NK-92 (cell line): ENCODE data around the gene ARNT2.
"Not testable (repeated sequence)": the region's sequence is repeated elsewhere in the genome, so short reads cannot be mapped to it uniquely, and the experiment has no call there.

Experiments used
- DNase-seq: peaks from one replicate; lab custom pipeline; 2025; ENCODE audit not compliant: unreplicated experiment; lab: John Stamatoyannopoulos, UW

ARNT2 gene

DNA sequence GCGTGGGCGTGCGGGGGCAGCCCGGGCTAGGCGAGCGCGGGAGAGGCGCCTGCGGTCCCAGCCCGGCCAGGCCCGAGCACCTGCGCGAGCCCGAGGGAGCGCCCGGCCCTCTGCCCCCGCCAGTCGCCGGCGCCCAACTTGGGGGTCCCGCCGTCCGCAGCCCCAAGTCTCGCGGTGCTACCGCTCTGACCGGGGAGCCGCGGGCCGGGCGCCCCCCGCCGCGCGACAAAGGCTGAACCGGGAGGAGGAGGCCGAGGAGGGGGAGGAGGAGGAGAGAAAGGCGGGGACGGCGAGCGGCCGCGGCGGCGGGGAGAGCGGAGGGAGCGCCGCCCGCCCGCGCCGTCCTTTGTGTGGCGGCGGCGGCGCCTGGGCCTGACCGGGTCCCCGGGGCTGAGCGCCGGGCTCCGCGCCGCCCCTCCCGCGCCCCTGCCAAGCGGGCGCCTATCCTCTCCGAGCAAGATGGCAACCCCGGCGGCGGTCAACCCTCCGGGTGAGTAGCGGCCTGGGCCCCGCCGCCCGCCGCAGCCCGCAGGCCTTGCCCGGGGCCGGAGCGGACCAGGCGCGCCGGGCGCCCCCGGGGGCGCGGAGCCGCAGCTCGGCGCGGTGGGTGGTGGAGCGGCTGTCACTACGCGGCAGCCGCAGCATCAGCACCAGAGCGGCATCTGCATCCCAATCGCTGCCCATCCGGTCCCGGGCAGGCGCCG, at the start of gene ARNT2:
TSS of gene ARNT2 (plus strand) at position 326 of the 704 bp plus-strand sequence. CDS start at position 460, 134 bp downstream.
- DNase-seq, result no peak

DNA sequence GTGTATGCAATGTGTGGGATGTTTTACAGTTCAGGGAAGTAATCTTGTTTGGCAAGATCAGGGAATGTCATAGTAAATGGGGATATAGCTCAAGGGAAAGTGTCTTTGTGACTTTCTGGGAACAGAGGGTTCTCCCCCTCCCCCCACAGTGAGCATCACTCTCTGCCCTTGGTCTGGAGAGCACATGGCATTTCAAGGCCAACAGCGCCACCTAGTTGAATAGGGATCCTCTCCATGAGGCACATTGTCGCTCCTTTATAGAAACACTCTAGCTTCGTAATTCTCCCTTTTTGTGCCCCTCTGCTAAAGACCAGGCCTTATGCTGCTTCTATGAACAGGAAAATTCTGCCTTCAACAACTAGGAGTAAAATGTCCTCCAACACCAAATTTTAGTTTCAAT, 37.1 kb upstream of the ARNT2 start:
- no peak for DNase-seq

DNA sequence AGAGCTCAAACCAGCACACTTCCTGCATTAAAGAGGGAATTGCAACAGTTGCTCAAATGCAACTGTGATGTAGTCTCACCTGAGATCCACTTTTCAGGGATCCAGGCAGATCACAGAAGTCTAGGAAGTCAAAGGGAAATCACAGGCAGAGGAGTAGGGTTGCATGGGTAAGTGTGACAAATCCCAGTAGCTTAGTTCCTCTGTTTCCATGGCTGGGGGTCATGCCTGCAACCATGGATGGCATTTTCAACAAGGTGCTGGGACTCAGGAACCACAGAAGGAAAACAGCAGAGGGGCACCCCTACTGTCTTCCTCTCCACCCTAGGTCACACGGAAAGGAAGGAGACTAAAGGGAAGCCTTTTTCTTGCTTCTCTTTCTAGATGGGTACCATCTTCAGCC, 36.5 kb upstream of the ARNT2 start:
- DNase-seq, result no peak

DNA sequence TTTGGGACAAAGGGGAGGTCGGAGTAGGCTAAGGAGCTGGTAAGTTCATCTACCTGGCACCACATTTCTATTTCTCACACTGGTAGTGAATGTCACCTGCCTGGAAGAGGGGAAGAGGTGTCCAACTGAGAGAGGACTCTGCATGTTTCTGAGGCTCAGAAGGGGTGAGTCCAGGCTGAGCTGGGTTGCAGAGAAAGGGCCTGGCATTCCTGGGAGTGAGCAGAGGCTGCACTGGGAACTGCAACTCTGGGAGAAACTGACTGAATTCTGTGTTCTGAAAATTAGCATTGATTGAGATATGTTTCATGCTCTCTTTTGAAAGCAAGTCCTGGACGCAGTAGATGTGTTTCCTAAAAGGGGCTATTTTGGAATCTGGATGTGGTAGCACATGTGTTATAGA, 32.3 kb upstream of the ARNT2 start:
- no peak for DNase-seq

DNA sequence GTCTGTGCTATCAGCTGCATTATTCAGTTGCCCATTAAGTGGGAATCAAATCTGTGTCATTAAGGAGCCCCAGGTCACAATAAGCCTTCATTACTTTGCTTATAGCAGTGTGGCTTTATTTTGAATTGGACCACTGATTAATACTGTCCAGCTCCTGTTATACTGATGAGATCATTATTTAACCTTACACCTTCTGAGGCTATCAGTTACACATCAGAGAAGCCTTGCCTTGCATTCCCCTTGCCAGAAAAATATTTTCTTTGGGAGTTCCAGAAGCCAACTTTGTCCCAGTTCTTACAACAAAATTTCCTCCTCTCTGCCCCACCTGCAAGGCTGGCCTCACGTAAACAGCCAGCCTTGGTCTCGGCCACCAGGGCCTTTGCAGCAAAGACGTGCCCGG, 29.7 kb upstream of the ARNT2 start:
- DNase-seq, result no peak

DNA sequence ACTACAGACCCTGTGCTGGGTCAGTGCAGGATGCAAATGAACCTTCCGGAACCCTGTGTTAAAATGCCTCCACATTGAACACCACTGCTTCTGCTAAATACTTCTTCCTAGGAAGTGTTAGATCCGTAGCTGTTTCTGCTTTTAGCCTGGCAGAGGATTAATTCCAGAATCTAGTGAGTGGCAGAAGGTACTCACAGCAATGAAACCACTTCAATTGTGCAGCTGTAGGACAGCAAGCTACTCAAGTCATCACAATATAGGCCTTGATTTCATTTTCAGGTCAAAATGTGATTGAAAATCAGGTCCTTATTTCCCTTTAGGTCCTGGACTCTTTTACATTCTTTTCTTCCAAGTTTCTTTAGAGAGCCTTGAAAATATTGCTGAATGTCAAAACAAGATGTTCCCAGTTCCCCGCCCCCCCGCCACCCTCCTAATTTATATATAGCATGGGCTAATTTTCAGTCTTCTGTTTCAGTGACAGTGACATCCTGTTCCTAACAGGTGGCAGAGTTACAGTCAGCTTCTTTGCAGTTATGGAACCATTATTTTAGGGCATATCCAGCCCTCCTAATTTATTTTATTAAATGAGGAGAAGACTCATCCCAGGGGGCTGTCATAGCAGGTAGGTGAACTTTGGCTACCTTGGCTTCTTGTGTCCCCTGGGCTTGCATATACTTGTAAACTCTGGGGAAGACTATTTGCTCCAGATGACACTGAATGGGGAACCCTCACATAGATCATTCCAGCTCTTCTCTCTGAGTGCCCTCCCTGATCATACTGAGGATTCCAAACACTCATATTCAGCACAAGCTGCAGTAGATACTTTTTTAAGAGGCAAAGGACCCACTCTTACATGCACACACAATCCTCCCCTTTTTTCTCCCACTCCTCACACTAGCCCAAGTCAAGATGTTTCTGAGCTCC, 28.0 kb upstream of the ARNT2 start:
- no peak for DNase-seq

DNA sequence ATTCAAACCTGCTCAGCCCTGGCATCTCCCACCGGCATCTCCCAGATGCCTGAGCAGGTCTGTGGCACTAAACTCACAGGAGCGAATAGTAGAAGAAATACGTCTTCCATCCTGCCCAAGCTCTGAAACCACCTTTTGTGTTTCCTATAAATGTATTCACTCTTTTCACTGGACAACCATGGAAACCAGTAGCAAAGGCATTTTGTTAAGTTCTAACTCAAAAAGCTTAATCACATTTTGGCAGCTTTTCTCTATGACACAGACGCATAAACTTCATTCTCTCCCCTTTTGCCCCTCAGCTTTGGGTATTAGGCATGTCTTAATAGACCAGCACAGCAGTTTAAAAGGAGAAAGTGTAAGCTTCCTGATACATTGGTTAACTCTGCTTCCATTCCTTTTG, 24.5 kb upstream of the ARNT2 start:
- no peak for DNase-seq

DNA sequence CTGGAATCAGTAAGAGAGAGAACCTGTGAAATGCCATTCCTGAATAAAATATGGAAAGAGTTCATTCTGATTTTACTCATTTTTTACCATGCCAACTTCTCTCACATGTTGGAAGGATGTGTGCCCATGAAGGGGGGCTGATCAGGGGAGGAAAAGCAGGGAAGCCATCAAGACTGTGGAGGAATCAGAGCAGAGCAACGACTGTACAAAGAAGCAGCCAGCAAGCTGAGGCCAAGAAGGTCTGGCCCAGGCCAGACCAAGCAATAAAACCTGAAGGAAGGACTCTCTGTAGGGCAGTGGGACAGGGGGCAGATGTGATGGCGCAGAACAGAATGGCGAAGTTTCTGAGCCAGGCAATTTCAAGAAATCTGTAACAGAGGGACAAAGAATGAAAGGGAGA, 24.0 kb upstream of the ARNT2 start:
- no peak for DNase-seq

DNA sequence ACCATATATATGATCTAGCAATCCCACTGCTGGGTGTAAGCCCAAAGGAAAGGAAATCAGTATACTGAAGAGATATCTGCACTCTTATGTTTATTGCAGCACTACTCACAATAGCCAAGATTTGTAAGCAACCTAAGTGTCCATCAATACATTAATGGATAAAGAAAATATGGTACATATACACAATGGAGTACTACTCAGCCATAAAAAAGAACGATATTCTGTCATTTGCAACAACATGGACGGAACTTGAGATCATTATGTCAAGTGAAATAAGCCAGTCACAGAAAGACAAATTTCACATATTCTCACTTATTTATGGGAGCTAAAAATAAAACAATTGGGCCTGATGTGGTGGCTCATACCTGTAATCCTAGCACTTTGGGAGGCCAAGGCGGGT, 21.9 kb upstream of the ARNT2 start:
- DNase-seq, result no peak

DNA sequence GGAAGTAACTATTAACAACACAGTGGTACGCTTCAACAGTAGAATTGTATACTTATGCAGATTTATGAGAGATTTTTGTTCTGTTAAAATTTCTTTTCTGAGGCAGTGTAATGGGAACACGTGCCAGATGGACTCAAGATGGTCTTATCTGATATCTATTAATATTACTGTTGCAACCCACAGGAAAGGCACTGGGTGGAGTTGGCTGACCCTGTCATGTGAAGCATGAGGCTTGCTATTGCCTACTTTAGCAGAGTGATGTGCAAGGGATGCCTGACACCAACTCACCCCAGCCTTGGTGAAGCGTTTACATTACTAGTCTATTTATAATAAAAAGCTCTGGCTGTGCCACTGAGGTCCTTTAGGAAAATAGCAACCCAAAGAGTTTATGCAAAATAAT, 19.8 kb upstream of the ARNT2 start:
- no peak for DNase-seq

DNA sequence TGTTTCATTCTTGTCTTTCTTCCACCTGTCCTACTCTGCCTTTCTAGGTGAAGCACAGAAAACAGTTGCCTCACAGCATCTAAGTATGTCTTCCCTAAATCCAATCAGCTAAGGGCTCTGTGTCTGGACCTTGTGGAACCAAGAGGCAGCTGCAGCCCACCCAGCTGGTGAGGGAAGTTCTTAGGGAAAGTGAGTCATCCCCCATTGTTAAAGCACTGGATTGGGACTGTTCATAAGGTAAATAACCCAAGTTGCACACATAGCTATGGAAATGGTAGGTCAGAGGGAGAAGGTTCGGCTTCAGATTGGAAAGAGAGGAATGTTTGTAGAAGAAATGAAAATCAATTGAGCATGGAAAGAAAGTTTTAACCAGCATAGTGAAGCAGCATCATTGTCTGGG, 18.0 kb upstream of the ARNT2 start:
- no peak for DNase-seq

DNA sequence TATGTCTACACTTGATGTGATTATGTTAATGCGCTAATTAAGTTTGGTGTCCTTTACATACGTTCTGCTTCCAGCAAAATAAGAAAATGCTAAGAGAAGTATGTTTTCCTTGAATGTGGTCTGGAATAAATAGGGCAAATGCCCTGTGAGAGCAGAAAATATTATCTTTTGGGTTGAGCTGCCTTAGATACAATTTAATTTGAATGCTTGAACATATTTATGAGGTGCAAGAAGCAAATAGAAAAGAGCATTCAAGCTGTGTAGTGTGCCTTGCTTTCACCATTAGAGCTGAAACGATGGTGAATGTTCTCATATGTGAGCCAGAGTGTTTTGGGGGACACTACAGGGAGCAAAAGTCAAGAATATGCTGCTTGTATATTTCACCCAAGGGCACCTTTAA, 15.9 kb upstream of the ARNT2 start:
- DNase-seq, result no peak

DNA sequence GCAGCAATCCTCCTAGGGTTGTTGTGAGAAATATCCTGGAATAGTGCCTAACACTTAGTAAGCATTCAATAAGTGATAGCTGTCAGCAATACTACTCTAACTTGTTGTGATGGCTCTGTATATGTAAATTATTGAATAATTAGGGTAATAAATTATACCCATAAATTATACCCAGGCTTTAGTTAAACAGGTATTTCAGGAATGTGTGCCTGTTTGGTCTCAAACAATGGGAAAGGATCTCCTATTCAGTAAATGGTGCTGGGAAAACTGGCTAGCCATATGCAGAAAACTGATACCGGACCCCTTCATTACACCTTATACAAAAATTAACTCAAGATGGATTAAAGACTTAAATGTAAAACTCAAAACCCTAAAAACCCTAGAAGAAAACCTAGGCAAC, 14.8 kb upstream of the ARNT2 start:
- DNase-seq, result no peak

DNA sequence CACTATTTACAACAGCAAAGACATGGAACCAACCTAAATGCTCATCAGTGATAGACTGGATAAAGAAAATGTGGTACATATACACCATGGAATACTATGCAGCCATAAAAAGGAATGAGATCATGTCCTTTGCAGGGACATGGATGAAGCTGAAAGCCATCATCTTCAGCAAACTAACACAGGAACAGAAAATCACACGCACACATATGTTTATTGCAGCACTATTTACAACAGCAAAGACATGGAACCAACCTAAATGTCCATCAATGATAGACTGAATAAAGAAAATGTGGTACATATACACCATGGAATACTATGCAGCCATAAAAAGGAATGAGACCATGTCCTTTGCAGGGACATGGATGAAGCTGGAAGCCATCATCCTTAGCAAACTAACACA, 13.2 kb upstream of the ARNT2 start:
- DNase-seq, result not testable (repeated sequence)

DNA sequence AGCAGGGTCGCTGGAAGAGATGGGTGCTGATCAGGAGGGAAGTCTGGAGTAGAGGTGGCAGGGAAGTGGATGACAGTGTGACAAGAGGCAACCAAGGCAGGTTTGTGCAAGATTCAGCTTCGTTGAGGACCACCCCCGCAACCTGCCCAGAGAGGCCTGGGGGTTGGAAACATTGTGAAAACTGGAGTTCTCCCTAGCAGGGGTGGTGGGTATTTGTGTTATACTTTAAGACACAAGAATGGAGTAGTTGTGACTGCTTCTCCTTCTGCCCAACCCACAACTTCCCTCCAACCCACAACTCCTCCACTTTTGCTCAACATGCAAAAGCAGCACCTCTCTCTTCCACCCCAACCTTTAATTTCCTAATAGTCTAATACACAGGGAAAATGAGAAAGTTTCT, 8.6 kb upstream of the ARNT2 start:
- DNase-seq, result no peak

DNA sequence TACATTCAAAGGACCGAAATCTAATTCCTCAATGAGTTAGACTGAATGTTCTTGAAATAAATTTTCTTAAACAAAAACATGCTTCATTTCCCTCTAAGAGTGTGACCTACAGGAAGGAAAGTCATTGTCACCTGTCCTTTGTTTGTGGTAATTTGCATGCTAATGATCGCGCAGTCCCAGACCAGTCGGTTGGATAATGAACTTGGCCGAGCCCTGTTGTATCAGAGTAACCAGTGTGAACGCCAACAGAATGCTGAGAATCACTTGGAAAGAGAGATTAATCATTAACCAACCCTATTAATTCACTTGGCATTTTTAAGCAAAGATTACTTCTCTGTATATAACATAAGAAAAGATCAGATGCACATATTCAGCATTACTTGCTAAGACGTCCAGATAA, 8.1 kb upstream of the ARNT2 start:
- no peak for DNase-seq

DNA sequence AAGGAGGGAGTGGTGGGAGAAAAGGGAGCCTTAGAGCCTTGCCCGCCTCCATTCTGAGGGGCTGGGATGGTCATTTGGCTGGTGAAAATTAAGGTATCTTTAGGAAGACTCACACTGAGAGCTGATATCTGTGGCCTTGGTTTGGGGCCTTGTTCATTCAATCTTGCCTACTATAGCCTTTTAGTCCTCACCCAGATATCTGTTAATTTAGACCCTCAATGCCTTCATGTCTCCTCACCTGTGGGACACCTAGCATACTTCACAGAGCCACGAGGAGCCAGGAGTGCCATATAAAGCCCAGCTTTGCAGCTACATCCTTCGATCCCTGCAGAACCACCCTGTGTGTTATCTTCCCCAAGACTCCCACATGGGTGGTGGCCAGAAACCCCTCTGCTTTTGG, 4.7 kb upstream of the ARNT2 start:
- no peak for DNase-seq

DNA sequence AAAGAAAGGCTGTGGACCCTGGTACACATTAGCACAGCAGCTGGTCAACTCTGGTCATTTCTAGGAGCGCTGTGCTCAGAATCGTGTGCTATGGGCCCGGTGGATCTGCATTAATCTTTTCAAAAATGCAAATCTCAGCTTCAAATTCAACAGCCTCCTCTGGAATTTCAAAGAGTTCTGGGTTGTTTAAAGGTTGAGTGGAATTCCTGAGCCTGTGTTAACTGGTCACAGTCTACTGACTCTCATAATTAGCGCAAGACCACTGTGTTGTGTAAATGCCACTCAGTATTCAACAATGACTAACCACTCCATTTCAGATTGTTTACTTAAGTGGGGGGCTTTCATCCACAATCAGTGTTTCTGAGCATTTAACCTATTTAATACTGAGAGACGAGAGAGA, 2.7 kb upstream of the ARNT2 start:
- DNase-seq, result no peak

DNA sequence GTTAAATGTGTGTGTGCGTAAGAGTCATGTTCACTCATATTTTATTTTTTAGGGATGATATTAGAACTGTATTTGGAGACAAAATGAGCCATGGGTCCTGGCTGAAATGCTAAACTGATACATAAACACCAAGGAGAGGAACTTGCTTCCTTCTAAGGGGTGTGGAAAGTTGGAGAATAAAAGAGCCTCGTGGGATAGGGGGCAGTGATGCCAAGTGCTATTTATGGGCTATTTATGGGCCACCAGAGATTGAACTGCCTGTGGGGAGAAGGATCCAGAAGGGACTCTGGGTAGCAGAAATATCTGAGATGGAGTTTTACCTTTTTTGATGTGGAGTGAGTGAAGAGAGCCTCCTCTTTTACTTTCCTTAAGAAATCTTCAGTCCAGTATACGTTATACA, 1.8 kb upstream of the ARNT2 start:
- no peak for DNase-seq

DNA sequence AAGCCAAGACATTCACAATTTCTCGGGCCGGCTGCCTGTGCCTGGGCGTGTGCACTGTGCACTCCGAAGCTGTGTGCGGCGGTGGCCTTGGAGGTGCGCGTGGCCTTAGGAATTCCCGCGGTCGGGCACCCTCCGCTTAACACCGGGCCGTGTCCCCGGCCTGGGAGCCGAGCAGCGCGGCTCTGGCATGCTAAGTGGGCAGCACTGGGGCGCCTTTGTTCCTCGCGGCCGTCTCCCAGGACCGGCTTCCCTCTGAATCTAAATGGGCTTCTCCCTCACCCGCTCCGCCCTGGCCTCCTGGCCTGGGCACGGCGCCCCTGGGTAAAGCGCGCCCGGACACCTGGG, 498 bp upstream of the ARNT2 start:
- DNase-seq, result no peak

DNA sequence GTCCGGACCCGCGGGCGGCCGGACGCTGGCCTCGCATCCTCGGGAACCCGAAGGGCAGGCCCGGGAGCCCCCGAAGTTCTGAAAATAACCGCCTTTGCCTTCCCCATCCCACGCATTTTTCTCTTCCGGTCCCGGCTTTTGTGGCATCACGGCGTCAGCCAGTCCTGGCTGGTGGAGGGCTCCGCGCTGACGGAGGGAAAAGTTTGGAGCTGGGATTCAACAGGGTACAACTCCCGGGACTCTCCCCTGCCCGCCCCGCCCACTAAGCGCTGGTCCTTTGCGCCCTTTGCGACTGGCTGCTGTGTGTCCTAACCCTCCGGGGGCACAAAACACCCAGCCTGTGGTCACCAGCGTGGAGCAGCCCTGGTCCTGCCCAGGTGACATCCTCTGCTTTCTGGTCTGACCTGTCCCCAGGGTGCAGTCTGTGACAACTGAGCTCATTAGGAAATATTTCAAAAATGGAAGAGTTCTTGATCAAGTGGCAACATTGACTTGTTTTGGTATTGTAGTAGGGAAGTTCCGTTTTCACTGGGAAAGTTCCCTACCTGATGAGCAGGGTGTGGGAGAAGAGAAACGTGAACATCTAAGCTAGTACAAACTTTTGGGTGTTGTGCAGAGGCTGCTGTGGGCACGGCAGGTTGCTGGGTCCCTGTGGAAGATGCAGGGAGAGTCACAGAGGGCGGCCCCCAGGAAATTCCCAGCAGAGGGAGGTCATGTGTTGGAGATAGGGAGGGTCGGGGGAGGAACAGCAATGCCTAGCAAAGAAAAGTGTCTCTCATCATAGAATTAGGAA, 775 bp downstream of the ARNT2 start:
- no peak for DNase-seq

DNA sequence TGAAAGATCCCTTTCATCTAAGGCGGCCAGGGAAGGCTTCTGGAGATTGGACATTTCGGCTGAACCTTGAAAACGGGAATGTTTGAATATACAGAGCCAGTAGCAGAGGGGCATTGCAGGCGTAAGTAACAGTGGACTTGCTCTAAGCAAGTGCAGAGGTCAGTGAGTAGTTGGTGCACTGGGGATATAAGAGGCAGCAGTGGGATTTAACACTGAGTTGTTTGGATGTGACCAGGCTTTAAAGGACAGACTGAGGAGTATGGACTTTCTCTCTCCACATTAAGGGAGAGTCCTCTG, 1.3 kb downstream of the ARNT2 start:
- DNase-seq, result no peak
